DND-41 (cell line): ENCODE results near the gene NAV1.

Source experiments
- ATAC-seq: fragments of 200-7000 bp; cut with Tn5 transposase; 3 replicates; pipeline ENCODE4 v1.9.1; 2021; ENCODE audit warnings: low read depth; ENCODE audit not compliant: insufficient read depth
- DNase-seq: peaks from one replicate; pipeline ENCODE4 v3.0.0-alpha.2; 2020
- H2AFZ ChIP-seq: 2 replicates; pipeline ENCODE4 v1.6.0; 2012; ENCODE audit warnings: low read depth, low read length
- H3K27ac ChIP-seq: 2 replicates; pipeline ENCODE4 v1.5.1; 2012; ENCODE audit warnings: low read length, inconsistent platforms
- H3K27me3 ChIP-seq: fragments of 200-600 bp; sonication (generic); 2 replicates; pipeline ENCODE4 v1.6.0; 2012; ENCODE audit warnings: low read length, mild to moderate bottlenecking, inconsistent platforms; ENCODE audit not compliant: insufficient read depth, poor library complexity
- H3K36me3 ChIP-seq: 2 replicates; pipeline ENCODE4 v1.5.1; 2012; ENCODE audit warnings: low read length, inconsistent platforms; ENCODE audit not compliant: insufficient read depth
- H3K4me1 ChIP-seq: 2 replicates; pipeline ENCODE4 v1.5.1; 2012; ENCODE audit warnings: mild to moderate bottlenecking, low read length; ENCODE audit not compliant: insufficient read depth
- H3K4me2 ChIP-seq: 2 replicates; pipeline ENCODE4 v1.6.0; 2012; ENCODE audit warnings: mild to moderate bottlenecking, moderate library complexity, low read length, inconsistent platforms; ENCODE audit not compliant: insufficient read depth
- H3K4me3 ChIP-seq, 2 experiments: fragments of 200-600 bp in 1 of 2; shearing (Covaris generic) in 1 of 2; 2 replicates each; pipeline ENCODE4 v1.5.1; 2012 to 2016; ENCODE audit warnings: inconsistent platforms in 2 of 2, low read length in 2 of 2, mild to moderate bottlenecking in 2 of 2, low read depth in 1 of 2, moderate library complexity in 1 of 2
- H3K79me2 ChIP-seq: 2 replicates; pipeline ENCODE4 v1.6.0; 2012; ENCODE audit warnings: low read length, inconsistent platforms; ENCODE audit not compliant: insufficient read depth
- H3K9ac ChIP-seq: 2 replicates; pipeline ENCODE4 v1.6.0; 2012; ENCODE audit warnings: low read depth, mild to moderate bottlenecking, inconsistent platforms, low read length, moderate library complexity
- H3K9me3 ChIP-seq: 2 replicates; pipeline ENCODE4 v1.5.1; 2012; ENCODE audit warnings: low read length, moderate library complexity, mild to moderate bottlenecking, inconsistent platforms; ENCODE audit not compliant: insufficient read depth, severe bottlenecking
- H4K20me1 ChIP-seq: 2 replicates; pipeline ENCODE4 v1.6.0; 2012; ENCODE audit warnings: low read length; ENCODE audit not compliant: insufficient read depth
- EZH2 ChIP-seq: IDR thresholded peaks from 3 replicates; pipeline ENCODE4 v1.6.1; 2012; ENCODE audit warnings: borderline replicate concordance, low read depth, mild to moderate bottlenecking, moderate library complexity, low read length, inconsistent platforms; ENCODE audit not compliant: severe bottlenecking
- TF ChIP-seq, protein P1 (sequence below): IDR thresholded peaks from 2 replicates; pipeline ENCODE4 v1.5.1; 2012; ENCODE audit warnings: borderline replicate concordance, low read length, moderate library complexity, mild to moderate bottlenecking; ENCODE audit not compliant: poor library complexity, severe bottlenecking; ENCODE audit errors: extremely low read depth

Gene NAV1

DNA sequence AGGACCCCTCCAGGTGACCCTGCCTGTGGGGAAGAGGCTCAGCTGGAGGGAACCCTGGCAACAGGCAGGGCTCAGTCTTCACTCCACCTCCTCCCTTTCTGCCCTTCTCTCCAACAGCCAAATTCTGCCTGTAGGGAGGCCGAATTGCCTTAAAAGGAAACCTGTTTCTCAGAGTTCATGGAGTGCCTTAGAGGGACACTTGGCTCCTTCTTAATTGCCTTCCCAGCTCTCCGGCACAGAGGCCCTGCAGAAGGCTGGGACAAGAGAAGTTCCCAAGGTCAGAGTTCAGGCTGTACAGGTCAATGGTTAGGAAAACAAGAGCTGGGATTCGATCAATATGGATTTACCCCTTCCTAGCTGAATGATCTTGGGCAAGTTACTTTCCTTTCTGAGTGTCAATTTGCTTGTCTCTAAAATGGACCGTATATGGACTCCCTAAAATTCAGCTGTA is 38.2 kb upstream of the NAV1 start:
- H3K27me3 ChIP-seq: no peaks in the 10 kb centered on the region
- H3K4me1 ChIP-seq: peaks cover 14% of the 10 kb centered on the region
- peaks cover 36% of the 10 kb centered on the region for H4K20me1 ChIP-seq
- no peaks in the 10 kb centered on the region for H3K9me3 ChIP-seq
- no peak overlapping the region for H2AFZ ChIP-seq
- no peak overlapping the region for H3K4me2 ChIP-seq
- H3K4me3 ChIP-seq: no peak overlapping the region
- no peak overlapping the region for H3K9ac ChIP-seq
- peaks cover 60% of the 10 kb centered on the region for H3K79me2 ChIP-seq
- DNase-seq: no peak
- TF ChIP-seq, protein P1, sequence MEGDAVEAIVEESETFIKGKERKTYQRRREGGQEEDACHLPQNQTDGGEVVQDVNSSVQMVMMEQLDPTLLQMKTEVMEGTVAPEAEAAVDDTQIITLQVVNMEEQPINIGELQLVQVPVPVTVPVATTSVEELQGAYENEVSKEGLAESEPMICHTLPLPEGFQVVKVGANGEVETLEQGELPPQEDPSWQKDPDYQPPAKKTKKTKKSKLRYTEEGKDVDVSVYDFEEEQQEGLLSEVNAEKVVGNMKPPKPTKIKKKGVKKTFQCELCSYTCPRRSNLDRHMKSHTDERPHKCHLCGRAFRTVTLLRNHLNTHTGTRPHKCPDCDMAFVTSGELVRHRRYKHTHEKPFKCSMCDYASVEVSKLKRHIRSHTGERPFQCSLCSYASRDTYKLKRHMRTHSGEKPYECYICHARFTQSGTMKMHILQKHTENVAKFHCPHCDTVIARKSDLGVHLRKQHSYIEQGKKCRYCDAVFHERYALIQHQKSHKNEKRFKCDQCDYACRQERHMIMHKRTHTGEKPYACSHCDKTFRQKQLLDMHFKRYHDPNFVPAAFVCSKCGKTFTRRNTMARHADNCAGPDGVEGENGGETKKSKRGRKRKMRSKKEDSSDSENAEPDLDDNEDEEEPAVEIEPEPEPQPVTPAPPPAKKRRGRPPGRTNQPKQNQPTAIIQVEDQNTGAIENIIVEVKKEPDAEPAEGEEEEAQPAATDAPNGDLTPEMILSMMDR: no peak
- no peak for TF ChIP-seq EZH2
- H3K27ac ChIP-seq: no peak overlapping the region
- peaks cover 17% of the 10 kb centered on the region for H3K36me3 ChIP-seq
- ATAC-seq: no peak

DNA sequence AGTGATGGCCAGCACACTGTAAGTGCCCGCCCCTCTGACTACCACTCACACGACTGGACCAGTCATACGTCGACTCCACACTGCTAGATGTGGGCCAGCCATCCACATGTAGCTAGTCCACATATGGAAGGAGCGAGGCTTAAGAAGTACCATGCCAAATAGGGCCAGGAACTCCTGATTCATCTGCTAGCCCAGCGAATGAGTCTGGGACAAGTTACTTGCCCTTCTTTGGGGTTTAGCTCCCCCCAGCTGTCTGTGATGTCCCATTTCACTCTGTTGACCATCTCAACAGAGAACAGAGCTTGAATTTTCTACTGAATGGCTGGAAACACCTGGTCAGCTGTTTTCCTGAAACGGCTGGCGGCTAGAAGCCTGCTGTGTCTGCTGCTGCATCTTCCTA is 37.8 kb upstream of the NAV1 start:
- Histone ChIP-seq H3K9ac (no peak overlapping the region), H3K36me3 (peaks cover 12% of the 10 kb centered on the region), H3K4me3 (no peak overlapping the region), H3K27me3 (no peaks in the 10 kb centered on the region), H2AFZ (no peak overlapping the region), H3K4me2 (no peak overlapping the region), H3K79me2 (peaks cover 64% of the 10 kb centered on the region), H3K27ac (no peak overlapping the region), H3K4me1 (peaks cover 19% of the 10 kb centered on the region), H3K9me3 (no peaks in the 10 kb centered on the region), H4K20me1 (peaks cover 33% of the 10 kb centered on the region)
- DNase-seq (no peak), ATAC-seq (no peak)
- TF ChIP-seq EZH2: no peak
- TF ChIP-seq, protein P1: no peak

DNA sequence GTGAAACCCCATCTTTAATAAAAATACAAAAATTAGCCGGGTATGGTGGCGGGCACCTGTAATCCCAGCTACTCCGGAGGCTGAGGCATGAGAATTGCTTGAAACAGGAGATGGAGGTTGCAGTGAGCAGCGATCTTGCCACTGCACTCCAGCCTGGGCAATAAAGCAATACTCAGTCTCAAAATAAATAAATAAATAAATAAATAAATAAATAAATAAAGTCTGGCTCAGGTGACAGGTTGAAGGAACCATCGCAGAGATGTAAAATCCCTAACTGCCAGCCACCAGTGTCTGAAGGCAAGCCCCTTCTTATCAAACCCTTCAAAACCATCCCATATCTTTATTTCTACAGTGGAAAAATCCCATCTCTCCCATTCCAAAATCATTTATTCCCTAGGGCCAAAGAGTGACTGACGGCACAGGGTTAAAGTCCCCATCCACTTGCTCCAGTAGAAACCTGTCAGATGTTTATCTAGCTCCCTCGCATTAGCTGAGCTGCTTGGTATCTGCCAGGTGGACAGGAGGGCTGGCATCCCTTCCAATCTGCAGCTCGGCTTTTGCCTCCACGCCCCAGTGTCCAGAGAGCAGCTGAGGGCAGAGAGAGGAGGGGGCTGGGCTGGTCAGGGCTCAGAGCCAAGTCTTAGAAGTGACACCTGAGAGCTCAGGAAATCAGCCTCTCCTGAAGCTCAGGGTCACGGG is 37.0 kb upstream of the NAV1 start:
- Histone ChIP-seq H3K4me2 (no peak overlapping the region), H3K27ac (no peak overlapping the region), H3K36me3 (peaks cover 8% of the 10 kb centered on the region), H3K4me3 (no peak overlapping the region), H3K27me3 (no peaks in the 10 kb centered on the region), H3K79me2 (peaks cover 70% of the 10 kb centered on the region), H3K9ac (no peak overlapping the region), H3K4me1 (peaks cover 23% of the 10 kb centered on the region), H4K20me1 (peaks cover 30% of the 10 kb centered on the region), H2AFZ (no peak overlapping the region), H3K9me3 (no peaks in the 10 kb centered on the region)
- no peak for TF ChIP-seq EZH2
- TF ChIP-seq, protein P1: no peak
- DNase-seq (no peak), ATAC-seq (no peak)
